ENCODE measurements around the gene C2CD2. TPM values are rescaled to one million over a fixed set of nuclear protein-coding genes. Genes with fewer than 3 reads are reported as not detected.

C2CD2 gene
- total RNA-seq, 2 donors from 2014 or later = 28.0 to 43.1 TPM

GRCh38 chr21:41880153-41880552 is 73.7 kb downstream of the C2CD2 start:
- intact Hi-C loops (cut with DNase I) = no loop called here

GRCh38 chr21:41879190-41879998 is 74.4 kb downstream of the C2CD2 start, which contains the start of gene PRDM15:
TSS of gene PRDM15 (minus strand) at chr21:41879344. CDS start at chr21:41860363, 18,981 bp downstream.
- peak; percentile 96 for DNase-seq (ENCODE audit: low spot score)
- intact Hi-C loops (cut with DNase I) = no loop called here

More at GRCh38 chr21:41880153-41880552, 73.7 kb downstream of the C2CD2 start:
- no peak for DNase-seq (ENCODE audit: low spot score)

GRCh38 chr21:41878831-41879189 is 75.0 kb downstream of the C2CD2 start:
- intact Hi-C loops (cut with DNase I) = no loop called here

GRCh38 chr21:41877901-41878830 is 75.7 kb downstream of the C2CD2 start:
- intact Hi-C loops (cut with DNase I) = no loop called here
- DNase-seq (ENCODE audit: low spot score) = peak; percentile 77

More at GRCh38 chr21:41878831-41879189, 75.0 kb downstream of the C2CD2 start:
- peak; percentile 95 for DNase-seq (ENCODE audit: low spot score)

- intact Hi-C loops (cut with DNase I) = no loop called here
- DNase-seq (ENCODE audit: low spot score) = peak; percentile 58
These were observed 76.7 kb downstream of the C2CD2 start for GRCh38 chr21:41876928-41877652.

GRCh38 chr21:41876396-41876795 is 77.4 kb downstream of the C2CD2 start:
- peak; percentile 78 for DNase-seq (ENCODE audit: low spot score)
- intact Hi-C loops (cut with DNase I) = no loop called here

GRCh38 chr21:41875086-41875485 is 78.7 kb downstream of the C2CD2 start:
- intact Hi-C loops (cut with DNase I) = no loop called here
- peak; percentile 55 for DNase-seq (ENCODE audit: low spot score)

GRCh38 chr21:41874611-41875010 is 79.2 kb downstream of the C2CD2 start:
- peak; percentile 43 for DNase-seq (ENCODE audit: low spot score)
- intact Hi-C loops (cut with DNase I) = no loop called here

GRCh38 chr21:41873426-41873825 is 80.4 kb downstream of the C2CD2 start:
- intact Hi-C loops (cut with DNase I) = no loop called here

GRCh38 chr21:41873005-41873404 is 80.8 kb downstream of the C2CD2 start:
- DNase-seq (ENCODE audit: low spot score) = peak; percentile 42
- intact Hi-C loops (cut with DNase I) = no loop called here

More at GRCh38 chr21:41873426-41873825, 80.4 kb downstream of the C2CD2 start:
- peak; percentile 45 for DNase-seq (ENCODE audit: low spot score)

- peak; percentile 67 for DNase-seq (ENCODE audit: low spot score)
- intact Hi-C loops (cut with DNase I) = no loop called here
These were observed 82.4 kb downstream of the C2CD2 start for GRCh38 chr21:41871293-41872030.

GRCh38 chr21:41869771-41870170 is 84.0 kb downstream of the C2CD2 start:
- DNase-seq (ENCODE audit: low spot score) = peak; percentile 46
- intact Hi-C loops (cut with DNase I) = no loop called here

- intact Hi-C loops (cut with DNase I) = no loop called here
- no peak for DNase-seq (ENCODE audit: low spot score)
These were observed 85.6 kb downstream of the C2CD2 start for GRCh38 chr21:41868062-41868710.

GRCh38 chr21:41867313-41867712 is 86.5 kb downstream of the C2CD2 start:
- no peak for DNase-seq (ENCODE audit: low spot score)

GRCh38 chr21:41866274-41866809 is 87.5 kb downstream of the C2CD2 start:
- peak; percentile 61 for DNase-seq (ENCODE audit: low spot score)
- intact Hi-C loops (cut with DNase I) = no loop called here

More at GRCh38 chr21:41867313-41867712, 86.5 kb downstream of the C2CD2 start:
- intact Hi-C loops (cut with DNase I) = loop anchor here in 1 of 2 donors (1.0 kb wide), 1 partner anchor 20 kb away; no protein-coding TSS in a partner anchor

- DNase-seq (ENCODE audit: low spot score) = peak; percentile 58
- intact Hi-C loops (cut with DNase I) = no loop called here
These were observed 88.6 kb downstream of the C2CD2 start for GRCh38 chr21:41865002-41865777.
